Breast epithelium (tissue), 4 donors: ENCODE measurements around the gene LCN6. TPM values are rescaled to one million over a fixed set of nuclear protein-coding genes. Genes with fewer than 3 reads are reported as not detected.

Source experiments
- DNase-seq, 2 donors: peaks; one replicate each; pipeline ENCODE4 v3.0.0-alpha.2; 2019; ENCODE audit warnings: low spot score in 2 of 2
- H3K27ac ChIP-seq, 2 donors: fragments of 200-600 bp; sonication (generic) in 1 of 2; one replicate each; pipeline ENCODE4 v1.5.1; 2016 to 2019; ENCODE audit warnings: mild to moderate bottlenecking in 1 of 2
- H3K27me3 ChIP-seq, 2 donors: fragments of 200-600 bp; sonication (generic) in 1 of 2; one replicate each; pipeline versions ENCODE4 v1.5.1 to v1.6.0; 2017 to 2019; ENCODE audit warnings: control low read depth in 1 of 2, mild to moderate bottlenecking in 1 of 2
- H3K36me3 ChIP-seq: fragments of 200-600 bp; one replicate; pipeline ENCODE4 v1.5.1; 2019
- H3K4me1 ChIP-seq, 2 donors: fragments of 200-600 bp; sonication (generic); one replicate each; pipeline ENCODE4 v1.5.1; 2016 to 2019; ENCODE audit warnings: control low read depth in 1 of 2
- H3K4me3 ChIP-seq, 3 donors: fragments of 200-600 bp; sonication (generic); 1 replicate in 2 of 3; 2 replicates in 1 of 3; pipeline ENCODE4 v1.5.1; 2016 to 2019; ENCODE audit warnings: mild to moderate bottlenecking in 3 of 3, moderate library complexity in 2 of 3
- H3K9me3 ChIP-seq, 2 donors: fragments of 200-600 bp; sonication (generic) in 1 of 2; one replicate each; pipeline ENCODE4 v1.5.1; 2016 to 2019; ENCODE audit warnings: control low read depth in 1 of 2
- CTCF ChIP-seq, 3 donors: fragments of 450-650 bp; IDR thresholded peaks; one replicate each; pipeline ENCODE4 v1.5.1; 2016 to 2017; ENCODE audit warnings: antibody characterized with exemption in 3 of 3, mild to moderate bottlenecking in 3 of 3, moderate library complexity in 3 of 3
- POLR2A ChIP-seq: fragments of 450-650 bp; IDR thresholded peaks from one replicate; pipeline ENCODE4 v1.6.1; 2016; ENCODE audit warnings: antibody characterized with exemption, mild to moderate bottlenecking, moderate library complexity
- POLR2AphosphoS5 ChIP-seq, 3 donors: sonication (generic); formaldehyde crosslinking; IDR thresholded peaks; one replicate each; pipeline ENCODE4 v1.6.1; 2017; ENCODE audit warnings: antibody characterized with exemption in 3 of 3
- intact Hi-C: fragments of 100-400 bp; cut with DNase I; formaldehyde crosslinking; loops from one replicate; pipeline ENCODE4 v1.15.1; 2023; ENCODE audit warnings: low total_unique reads
- total RNA-seq, 3 donors: library from RNA; depleted of rRNA; stranded (reverse); fragments of >200 nt; gene quantifications; one replicate each; pipeline ENCODE4 v1.1.0, GENCODE V29; 2016

The LCN6 gene
- total RNA-seq, 3 donors from 2014 or later, result 4.1 to 12.2 (median 9.5) TPM

DNA sequence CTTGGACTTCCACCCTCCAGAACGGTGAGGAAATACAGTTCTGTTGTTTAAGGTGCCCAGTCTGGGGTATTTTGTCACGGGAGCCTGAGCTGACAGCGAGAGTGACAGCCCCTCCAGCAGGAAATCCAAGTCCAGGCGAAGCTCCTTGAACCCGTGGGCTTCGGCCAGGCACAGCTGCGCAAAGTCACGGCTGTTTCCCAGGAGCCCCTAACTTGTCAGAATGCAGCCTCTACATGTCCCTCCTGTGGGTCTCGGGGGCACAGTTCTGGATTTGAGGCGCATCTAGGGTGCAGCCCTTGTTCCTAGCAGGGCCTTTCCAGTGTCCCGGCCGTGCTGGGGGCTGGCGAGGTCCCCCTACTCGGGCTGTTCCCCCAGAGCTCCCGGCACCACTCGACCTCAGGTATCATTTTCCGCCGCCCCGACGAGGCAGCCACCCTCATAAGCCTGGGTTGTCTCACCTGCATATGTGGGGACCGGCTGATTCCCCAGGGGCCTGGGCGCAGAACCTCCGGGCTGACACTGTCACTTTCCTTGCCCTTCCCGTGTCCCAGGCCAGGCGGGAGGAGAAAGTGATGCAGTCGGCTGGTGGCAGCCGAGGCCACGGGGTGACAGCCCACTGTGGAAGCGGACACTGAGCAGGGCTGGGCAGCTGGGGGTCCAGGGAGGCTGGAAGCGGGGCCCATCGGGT, 5.2 kb upstream of the LCN6 start:
- intact Hi-C loops, result no loop called here
- no peak for TF ChIP-seq CTCF (IDR thresholded peaks at IDR 0.05)
- no peak for TF ChIP-seq POLR2A
- TF ChIP-seq POLR2AphosphoS5 (IDR thresholded peaks at IDR 0.05), result no peak
- no peak overlapping the region for H3K4me3 ChIP-seq
- no peaks in the 10 kb centered on the region for H3K27me3 ChIP-seq
- no peaks in the 10 kb centered on the region for H3K4me1 ChIP-seq
- no peak for DNase-seq
- no peaks in the 10 kb centered on the region for H3K36me3 ChIP-seq
- H3K9me3 ChIP-seq, result peaks cover 14% of the 10 kb centered on the region in 2 donors
- H3K27ac ChIP-seq, result no peak overlapping the region

DNA sequence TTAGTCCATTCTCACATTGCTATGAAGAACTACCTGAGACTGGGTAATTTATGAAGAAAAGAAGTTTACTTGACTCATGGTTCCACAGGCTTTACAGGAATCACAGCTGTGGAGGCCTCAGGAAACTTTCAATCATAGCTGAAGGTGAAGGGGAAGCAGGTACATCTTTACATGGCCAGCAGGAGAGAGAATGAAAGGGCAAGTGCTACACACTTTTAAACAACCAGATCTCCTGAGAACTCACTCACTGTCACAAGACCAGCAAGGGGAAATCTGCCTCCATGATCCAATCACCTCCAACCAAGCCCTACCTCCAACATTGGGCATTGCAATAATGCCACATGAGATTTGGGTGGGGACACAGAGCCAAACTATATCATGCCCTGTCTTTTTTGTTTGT, 3.5 kb upstream of the LCN6 start:
- intact Hi-C loops, result no loop called here

GRCh38 chr9:136751244-136751643, 2.9 kb upstream of the LCN6 start:
- Histone ChIP-seq H3K9me3 (peaks cover 14% of the 10 kb centered on the region in 2 donors), H3K36me3 (no peaks in the 10 kb centered on the region), H3K4me1 (no peaks in the 10 kb centered on the region), H3K27ac (no peak overlapping the region), H3K27me3 (no peaks in the 10 kb centered on the region), H3K4me3 (no peak overlapping the region)
- TF ChIP-seq POLR2AphosphoS5 (IDR thresholded peaks at IDR 0.05), result no peak
- no peak for TF ChIP-seq POLR2A
- TF ChIP-seq CTCF (IDR thresholded peaks at IDR 0.05), result no peak
- DNase-seq, result no peak
- intact Hi-C loops, result no loop called here

More for the DNA sequence above, 3.5 kb upstream of the LCN6 start:
- H3K4me1 ChIP-seq, result no peaks in the 10 kb centered on the region
- H3K36me3 ChIP-seq, result no peaks in the 10 kb centered on the region
- no peak overlapping the region for H3K27ac ChIP-seq
- no peak overlapping the region for H3K4me3 ChIP-seq
- H3K27me3 ChIP-seq, result no peaks in the 10 kb centered on the region
- no peak for TF ChIP-seq POLR2A
- no peak for TF ChIP-seq POLR2AphosphoS5 (IDR thresholded peaks at IDR 0.05)
- no peak for TF ChIP-seq CTCF (IDR thresholded peaks at IDR 0.05)
- no peak for DNase-seq
- peaks cover 14% of the 10 kb centered on the region in 2 donors for H3K9me3 ChIP-seq

DNA sequence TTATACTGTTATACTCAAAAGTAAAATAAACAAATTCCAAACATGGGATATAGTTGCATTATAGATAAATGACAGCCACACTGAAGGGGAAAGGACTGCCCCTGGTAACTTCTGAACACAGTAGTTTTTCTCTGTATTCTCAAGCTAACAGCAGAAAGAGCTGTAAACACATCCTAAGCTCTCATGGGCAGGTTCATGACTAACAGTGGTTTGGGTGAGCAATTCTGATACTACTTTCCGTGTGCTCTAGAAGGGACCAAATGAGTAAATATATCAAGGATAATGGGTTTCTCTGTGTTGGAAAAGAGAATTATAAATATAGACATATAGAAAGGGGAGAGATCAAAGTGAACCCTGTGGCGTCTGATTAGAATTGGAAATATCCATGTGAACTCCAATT, 2.2 kb upstream of the LCN6 start:
- H3K36me3 ChIP-seq, result no peaks in the 10 kb centered on the region
- intact Hi-C loops, result no loop called here
- H3K4me3 ChIP-seq, result no peak overlapping the region
- peaks cover 10 to 14% of the 10 kb centered on the region in 2 donors for H3K9me3 ChIP-seq
- no peaks in the 10 kb centered on the region for H3K4me1 ChIP-seq
- no peak for DNase-seq
- H3K27me3 ChIP-seq, result no peaks in the 10 kb centered on the region
- no peak for TF ChIP-seq POLR2AphosphoS5 (IDR thresholded peaks at IDR 0.05)
- no peak for TF ChIP-seq POLR2A
- no peak for TF ChIP-seq CTCF (IDR thresholded peaks at IDR 0.05)
- no peak overlapping the region for H3K27ac ChIP-seq

DNA sequence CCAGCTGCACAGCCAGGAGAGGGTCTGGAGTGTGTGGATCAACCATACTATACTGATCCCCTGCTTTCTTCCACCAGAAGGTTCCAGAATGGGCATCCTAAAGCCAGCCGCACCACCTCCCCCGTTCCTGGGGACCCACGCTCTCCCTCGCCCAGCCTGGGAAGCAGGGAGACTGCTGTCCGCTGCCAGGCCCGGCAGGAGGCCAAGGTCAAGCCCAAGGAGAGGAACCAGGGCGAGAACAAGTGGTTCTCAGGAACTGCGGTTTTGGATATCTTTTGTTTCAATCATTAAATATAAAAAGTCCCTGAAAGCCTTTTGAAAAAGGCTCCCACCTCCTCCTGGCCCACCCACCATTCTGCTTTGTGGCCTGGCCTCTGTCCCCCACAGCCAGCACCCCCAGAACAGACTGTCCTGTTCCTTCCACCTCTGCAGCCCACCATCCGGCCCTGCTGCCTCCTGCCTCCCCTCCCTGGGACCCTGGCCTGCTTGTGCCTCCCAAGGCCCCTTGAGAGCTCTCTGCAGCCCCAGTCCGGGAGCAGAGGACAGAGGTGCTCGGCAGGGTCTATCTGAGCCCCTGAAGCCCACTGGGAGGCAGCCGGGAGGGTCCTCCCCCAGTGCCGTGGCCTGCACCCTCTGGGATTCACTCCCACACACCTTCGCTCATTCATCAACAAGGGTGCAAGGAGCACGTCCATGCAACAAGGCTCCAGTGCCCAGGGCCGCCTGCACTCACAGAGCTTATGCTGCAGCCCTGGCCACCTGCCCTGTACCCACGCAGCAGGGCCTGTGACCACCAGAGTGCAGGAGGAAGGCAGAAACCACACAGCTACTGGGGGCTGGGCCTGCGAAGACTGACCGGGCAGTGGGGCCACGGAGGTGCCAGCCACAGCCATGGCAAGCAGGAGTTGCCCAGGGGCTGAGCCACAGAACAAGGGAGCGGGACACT, 614 bp upstream of the LCN6 start:
- Histone ChIP-seq H3K27me3 (peaks cover 0 to 7% of the 10 kb centered on the region in 2 donors), H3K4me1 (no peaks in the 10 kb centered on the region), H3K36me3 (no peaks in the 10 kb centered on the region), H3K9me3 (peaks cover 4 to 14% of the 10 kb centered on the region in 2 donors), H3K4me3 (no peak overlapping the region), H3K27ac (no peak overlapping the region)
- TF ChIP-seq POLR2AphosphoS5 (IDR thresholded peaks at IDR 0.05) (no peak), CTCF (IDR thresholded peaks at IDR 0.05) (no peak), POLR2A (no peak)
- intact Hi-C loops, result no loop called here
- DNase-seq, result no peak
